Sigmoid colon (tissue), 4 donors: Measurements from ENCODE around the gene CRELD2.

Experiments used
- CTCF ChIP-seq, 4 experiments: fragments of 450-650 bp in 3 of 4; fragments of 200-600 bp in 1 of 4; IDR thresholded peaks; one replicate each; pipeline ENCODE4 v1.5.1; 2016 to 2019; ENCODE audit warnings: antibody characterized with exemption in 4 of 4, mild to moderate bottlenecking in 3 of 4, moderate library complexity in 2 of 4
- EP300 ChIP-seq, 4 donors: sonication (generic); formaldehyde crosslinking; IDR thresholded peaks; one replicate each; pipeline ENCODE4 v1.6.1; 2017; ENCODE audit warnings: antibody characterized with exemption in 4 of 4
- POLR2A ChIP-seq, 2 donors: fragments of 450-650 bp; IDR thresholded peaks; one replicate each; pipeline ENCODE4 v1.6.1; 2016; ENCODE audit warnings: antibody characterized with exemption in 2 of 2, mild to moderate bottlenecking in 2 of 2, moderate library complexity in 2 of 2
- POLR2AphosphoS5 ChIP-seq, 4 donors: sonication (generic); formaldehyde crosslinking; IDR thresholded peaks; one replicate each; pipeline ENCODE4 v1.6.1; 2017; ENCODE audit warnings: antibody characterized with exemption in 4 of 4

- TF ChIP-seq POLR2AphosphoS5 (IDR thresholded peaks at IDR 0.05) (peak; percentile 73 to 92 (median 80)), CTCF (IDR thresholded peaks at IDR 0.05) (no peak), POLR2A (IDR thresholded peaks at IDR 0.05) (peak; percentile 32 to 89), EP300 (IDR thresholded peaks at IDR 0.05) (no peak)
Observed at GRCh38 chr22:49960159-49961004, 41.9 kb downstream of the CRELD2 start, which contains the start of gene PIM3.
